Measurements from ENCODE around the gene ATG10.

ATG10 gene

GRCh38 chr5:82160948-82161347 is 189.1 kb downstream of the ATG10 start:
- TF ChIP-seq TAF1 (IDR thresholded peaks at IDR 0.05; ENCODE audit: low read depth) (no peak), EGR1 (IDR thresholded peaks at IDR 0.05) (no peak), MAX (IDR thresholded peaks at IDR 0.05) (no peak), YY1 (IDR thresholded peaks at IDR 0.05; ENCODE audit: low read depth) (no peak), NFIC (IDR thresholded peaks at IDR 0.05) (no peak), RAD21 (IDR thresholded peaks at IDR 0.05; ENCODE audit: low read depth) (no peak), CEBPB (IDR thresholded peaks at IDR 0.05) (no peak), TEAD4 (IDR thresholded peaks at IDR 0.05) (no peak), TCF12 (IDR thresholded peaks at IDR 0.05; ENCODE audit: low read depth) (no peak), EP300 (IDR thresholded peaks at IDR 0.05; ENCODE audit: borderline replicate concordance) (no peak), ZBTB7A (IDR thresholded peaks at IDR 0.05; ENCODE audit: low read depth) (no peak), USF1 (IDR thresholded peaks at IDR 0.05) (no peak), CREB1 (IDR thresholded peaks at IDR 0.05; ENCODE audit: low read depth) (no peak), REST (IDR thresholded peaks at IDR 0.05; ENCODE audit: low read depth) (no peak), FOXM1 (IDR thresholded peaks at IDR 0.05; ENCODE audit: borderline replicate concordance, low read depth) (no peak)

GRCh38 chr5:82162573-82162972 is 190.8 kb downstream of the ATG10 start:
- TF ChIP-seq TCF12 (IDR thresholded peaks at IDR 0.05; ENCODE audit: low read depth) = no peak
- no peak for TF ChIP-seq FOXM1 (IDR thresholded peaks at IDR 0.05; ENCODE audit: borderline replicate concordance, low read depth)
- no peak for TF ChIP-seq TAF1 (IDR thresholded peaks at IDR 0.05; ENCODE audit: low read depth)
- no peak for TF ChIP-seq REST (IDR thresholded peaks at IDR 0.05; ENCODE audit: low read depth)
- TF ChIP-seq EGR1 (IDR thresholded peaks at IDR 0.05) = no peak
- TF ChIP-seq CREB1 (IDR thresholded peaks at IDR 0.05; ENCODE audit: low read depth) = no peak
- TF ChIP-seq MAX (IDR thresholded peaks at IDR 0.05) = no peak
- no peak for TF ChIP-seq CEBPB (IDR thresholded peaks at IDR 0.05)
- TF ChIP-seq NFIC (IDR thresholded peaks at IDR 0.05) = no peak
- TF ChIP-seq TEAD4 (IDR thresholded peaks at IDR 0.05) = no peak

- TF ChIP-seq RAD21 (IDR thresholded peaks at IDR 0.05; ENCODE audit: low read depth) (no peak), EGR1 (IDR thresholded peaks at IDR 0.05) (no peak), FOXM1 (IDR thresholded peaks at IDR 0.05; ENCODE audit: borderline replicate concordance, low read depth) (no peak), TEAD4 (IDR thresholded peaks at IDR 0.05) (no peak), USF1 (IDR thresholded peaks at IDR 0.05) (no peak), ZBTB7A (IDR thresholded peaks at IDR 0.05; ENCODE audit: low read depth) (no peak), CREB1 (IDR thresholded peaks at IDR 0.05; ENCODE audit: low read depth) (no peak), EP300 (IDR thresholded peaks at IDR 0.05; ENCODE audit: borderline replicate concordance) (no peak), REST (IDR thresholded peaks at IDR 0.05; ENCODE audit: low read depth) (no peak), TAF1 (IDR thresholded peaks at IDR 0.05; ENCODE audit: low read depth) (no peak), YY1 (IDR thresholded peaks at IDR 0.05; ENCODE audit: low read depth) (no peak), MAX (IDR thresholded peaks at IDR 0.05) (no peak), NFIC (IDR thresholded peaks at IDR 0.05) (no peak)
Observed at GRCh38 chr5:82163452-82164175, 191.8 kb downstream of the ATG10 start.
